SKM-1 (cell line): ENCODE data around the gene TMEM169.
"Not testable (repeated sequence)": the region's sequence is repeated elsewhere in the genome, so short reads cannot be mapped to it uniquely, and the experiment has no call there.

Source experiments
- DNase-seq: peaks from one replicate; lab custom pipeline; 2025; ENCODE audit not compliant: unreplicated experiment; lab: John Stamatoyannopoulos, UW

Gene TMEM169

DNA sequence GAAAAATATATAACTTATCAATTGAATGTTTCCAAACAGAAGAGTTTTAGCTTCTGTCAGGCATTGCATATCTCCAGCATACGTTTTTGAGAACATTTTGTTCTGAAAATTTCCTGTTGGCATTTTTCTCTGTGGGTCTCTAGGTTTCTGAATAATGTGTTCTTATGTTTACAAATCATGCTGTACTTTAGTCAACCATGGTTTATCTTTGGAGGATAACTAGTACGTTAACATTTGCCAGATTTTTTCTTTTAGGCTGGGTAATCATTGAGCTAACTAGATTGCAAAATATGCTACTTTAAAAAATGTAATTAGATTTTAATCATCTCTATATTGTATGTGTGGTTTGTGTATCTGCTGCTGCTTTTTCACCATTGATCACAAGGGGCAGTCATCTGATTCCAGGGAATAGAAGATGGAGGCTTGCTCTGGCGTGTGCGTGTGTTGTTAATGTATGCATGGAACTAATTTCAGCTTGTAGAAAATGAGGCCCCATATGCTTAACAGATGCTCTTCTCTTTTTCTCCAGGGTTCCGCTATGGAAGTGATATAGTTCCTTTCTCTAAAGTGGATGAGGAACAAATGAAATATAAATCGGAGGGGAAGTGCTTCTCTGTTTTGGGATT is 48.7 kb downstream of the TMEM169 start:
- DNase-seq = no peak

DNA sequence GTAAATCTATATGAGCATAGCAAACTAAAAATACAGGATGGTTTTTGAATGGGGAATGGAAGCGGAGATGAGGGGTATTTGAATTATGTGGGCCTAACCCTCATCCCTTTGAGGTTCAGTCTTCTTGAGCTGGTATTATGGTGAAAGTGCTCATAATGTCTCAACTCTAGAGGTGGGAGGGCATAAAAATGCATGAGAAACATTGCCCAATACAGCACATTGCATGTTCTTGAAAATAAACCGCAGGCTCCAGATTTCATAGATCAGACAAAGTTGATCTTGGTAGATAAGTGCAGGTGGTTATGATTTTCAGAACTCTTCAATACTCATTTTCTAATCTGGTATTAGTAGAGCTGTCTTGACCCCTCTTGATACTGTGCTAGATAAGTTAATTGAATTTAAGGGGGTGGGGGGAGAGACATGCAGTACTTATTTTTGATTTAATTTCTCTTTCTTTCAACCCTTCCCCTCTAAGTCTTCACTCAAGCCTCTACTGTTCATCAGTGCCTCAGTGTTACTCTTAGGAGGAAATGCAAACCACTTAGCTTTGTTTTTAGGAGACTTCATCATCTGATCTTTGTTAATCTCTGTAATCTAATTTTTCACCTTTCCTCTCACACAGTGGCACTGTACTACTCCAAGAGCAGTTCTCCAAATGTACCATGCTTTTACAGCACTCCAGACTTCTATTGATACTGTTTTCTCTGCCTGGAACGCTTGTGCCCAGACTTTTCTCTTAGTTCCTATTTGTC is 49.6 kb downstream of the TMEM169 start:
- DNase-seq = no peak

DNA sequence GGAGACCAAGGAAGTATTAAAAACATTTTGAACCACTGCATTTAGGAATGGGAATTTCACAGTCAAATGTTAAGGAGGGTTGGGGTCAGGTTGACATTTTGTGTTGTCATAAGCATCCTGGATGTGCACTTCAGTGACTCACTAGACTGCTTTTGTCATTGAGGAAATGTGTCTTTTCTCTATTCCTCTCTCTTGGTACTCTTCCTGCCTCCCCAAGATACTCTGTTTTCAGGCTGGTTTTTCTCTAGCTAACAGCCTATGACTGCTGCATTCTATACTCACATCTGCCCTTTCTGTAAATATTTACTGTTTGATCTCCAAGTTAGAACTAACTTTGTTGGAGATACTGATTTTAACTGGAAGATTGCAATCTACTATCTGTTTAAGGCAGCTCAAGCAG is 50.9 kb downstream of the TMEM169 start:
- no peak for DNase-seq

DNA sequence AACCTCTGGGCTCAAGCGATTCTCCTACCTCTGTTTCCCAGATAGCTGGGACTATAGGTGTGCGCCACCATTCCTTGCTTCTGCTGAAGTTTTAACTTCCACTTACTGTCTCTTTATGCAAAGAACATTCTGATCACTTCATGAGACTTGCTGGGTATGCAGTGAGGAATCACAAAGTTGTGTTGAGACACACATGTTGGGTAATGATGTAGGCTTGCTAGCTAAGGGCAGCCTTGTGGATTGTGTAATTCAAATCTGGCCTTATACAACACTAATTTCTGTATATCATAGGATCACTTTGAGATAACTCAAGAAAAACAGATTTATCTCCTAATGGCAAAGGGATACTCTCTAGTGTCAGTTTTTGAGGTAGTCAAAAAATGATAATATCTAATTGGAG is 51.7 kb downstream of the TMEM169 start:
- DNase-seq = no peak

DNA sequence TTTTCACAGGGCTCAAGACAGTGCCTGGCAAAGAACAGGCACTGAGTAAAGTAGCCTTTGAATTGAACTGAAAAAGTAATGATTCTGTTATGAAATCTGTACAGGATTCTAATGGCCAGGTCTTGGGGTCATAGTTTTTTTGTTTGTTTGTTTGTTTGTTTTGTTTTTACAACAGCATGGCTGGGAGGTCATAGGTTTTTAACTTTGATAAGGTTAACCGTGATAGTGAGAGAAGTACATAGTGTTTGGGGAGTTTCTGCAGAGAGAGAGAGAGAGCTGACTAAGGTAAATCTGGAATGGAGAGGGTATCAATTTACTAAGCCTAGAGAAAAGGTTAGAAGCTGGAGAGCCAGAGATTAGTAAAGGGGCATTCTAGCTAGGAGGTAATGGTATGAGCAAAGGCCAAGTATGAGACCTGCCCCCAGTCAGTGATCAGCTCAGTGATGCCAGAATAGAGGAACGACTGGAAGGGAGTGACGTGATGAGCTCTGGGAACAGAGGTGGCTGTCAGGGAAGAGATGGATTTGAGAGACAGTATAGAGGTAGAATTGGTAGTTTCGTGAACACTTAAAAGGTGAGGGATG is 53.3 kb downstream of the TMEM169 start:
- no peak for DNase-seq

DNA sequence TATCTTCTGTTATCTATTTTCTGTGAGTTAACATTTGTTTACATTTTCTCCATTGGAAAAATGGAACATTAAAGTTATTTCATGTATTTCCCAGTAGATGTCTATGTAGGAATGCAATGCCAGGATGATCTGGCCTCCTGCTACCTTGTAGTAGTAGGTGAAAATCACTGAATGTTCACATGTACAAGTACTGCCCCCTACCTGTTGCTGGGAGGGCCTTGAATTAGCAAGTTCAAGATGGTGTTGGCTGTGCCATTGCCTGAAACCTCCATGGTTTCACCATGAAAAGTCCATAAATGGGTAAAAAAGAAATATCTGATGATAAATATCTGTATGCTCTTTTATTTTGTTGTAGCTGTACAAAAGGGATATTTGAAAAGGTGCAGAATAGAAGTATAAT is 58.2 kb downstream of the TMEM169 start:
- no peak for DNase-seq

DNA sequence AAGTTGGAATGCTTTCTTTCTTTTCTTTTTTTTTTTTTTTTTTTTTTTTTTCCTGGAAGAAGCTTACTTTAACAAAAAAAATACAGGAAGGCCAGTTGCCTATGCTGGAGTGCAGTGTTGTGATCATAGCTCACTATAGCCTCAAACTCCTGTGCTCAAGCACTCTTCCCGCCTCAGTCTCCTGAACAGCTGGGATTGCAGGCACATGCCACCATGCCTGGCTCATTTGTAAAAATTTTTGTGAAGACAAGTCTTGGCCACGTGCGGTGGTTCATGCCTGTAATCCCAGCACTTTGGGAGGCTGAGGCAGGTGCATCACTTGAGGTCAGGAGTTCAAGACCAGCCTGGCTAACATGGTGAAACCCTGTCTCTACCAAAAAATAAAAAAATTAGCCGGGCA is 59.8 kb downstream of the TMEM169 start:
- DNase-seq = not testable (repeated sequence)

DNA sequence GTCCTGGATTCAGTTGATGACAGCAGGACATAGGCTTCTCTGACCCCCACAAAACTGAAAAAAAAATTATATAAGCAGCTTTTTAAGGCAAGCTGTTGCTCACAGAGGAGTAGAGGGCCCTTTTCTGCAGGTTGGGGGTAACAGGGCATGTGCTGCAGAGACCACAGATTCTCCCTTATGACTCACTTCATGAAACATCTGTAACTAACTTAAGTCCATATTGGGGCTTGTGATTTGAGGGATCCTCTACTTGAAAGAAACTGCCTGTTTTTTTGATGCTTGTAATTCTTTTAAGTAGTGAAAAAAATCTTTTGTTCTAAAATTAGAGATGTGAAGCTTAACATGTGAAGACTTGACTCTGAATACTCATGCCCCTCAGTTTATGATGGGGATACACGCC is 60.8 kb downstream of the TMEM169 start:
- no peak for DNase-seq

DNA sequence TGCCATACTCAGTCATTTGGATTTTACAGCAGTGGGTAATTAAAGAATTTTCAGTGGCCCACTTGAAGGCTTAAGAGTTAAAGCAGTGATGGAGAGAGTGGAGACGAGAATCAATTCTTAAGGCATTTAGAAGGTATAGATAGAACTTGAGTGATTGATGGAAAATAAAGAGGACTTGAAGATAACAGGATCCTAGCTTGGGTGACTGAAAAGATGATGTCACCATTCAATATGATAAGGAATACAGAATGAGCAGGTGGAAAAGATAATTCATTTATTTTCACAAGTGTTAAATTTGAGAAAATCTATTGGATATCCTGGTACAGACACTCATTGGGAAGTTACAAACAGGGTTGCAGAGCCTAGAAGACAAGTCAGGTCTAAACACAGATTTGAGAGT is 62.7 kb downstream of the TMEM169 start:
- DNase-seq = no peak

DNA sequence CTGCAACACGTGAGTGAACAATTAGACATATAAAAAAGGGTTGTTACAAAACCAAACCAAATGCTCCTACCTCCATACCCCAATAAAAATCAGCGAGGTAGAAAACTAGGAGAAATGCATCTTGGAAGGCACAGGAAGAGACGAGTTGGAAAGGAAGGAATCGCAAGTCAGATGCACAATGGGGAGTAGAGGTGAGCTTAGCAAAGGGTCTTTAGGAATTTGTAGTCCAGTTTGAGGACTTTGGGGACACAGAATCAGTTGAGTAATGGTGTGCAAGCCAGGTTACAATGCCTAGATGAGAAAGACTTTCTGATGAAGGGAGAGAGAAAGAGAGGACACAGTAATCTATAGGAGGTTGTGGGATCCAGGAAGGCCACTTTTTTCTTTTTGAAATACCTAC is 63.1 kb downstream of the TMEM169 start:
- no peak for DNase-seq

DNA sequence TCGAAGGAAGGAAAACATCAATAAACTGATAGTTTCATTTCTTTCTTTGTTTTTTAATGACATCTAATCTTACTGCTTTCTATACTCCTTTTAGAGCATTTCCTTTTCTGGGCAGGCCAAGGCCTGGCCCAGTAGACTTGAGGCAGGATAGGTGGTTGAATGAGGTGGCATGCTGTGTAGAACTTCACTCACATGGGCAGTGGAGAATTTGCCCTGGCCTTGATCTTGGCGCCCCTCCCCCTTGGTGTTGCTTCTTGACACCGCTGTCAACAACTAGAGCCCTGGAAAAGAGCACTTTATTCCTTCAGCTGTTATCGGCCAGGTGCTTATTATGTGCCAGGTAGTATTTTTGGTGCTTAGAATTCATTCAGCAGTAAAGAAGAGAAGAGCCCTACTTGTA is 64.9 kb downstream of the TMEM169 start:
- DNase-seq = no peak

DNA sequence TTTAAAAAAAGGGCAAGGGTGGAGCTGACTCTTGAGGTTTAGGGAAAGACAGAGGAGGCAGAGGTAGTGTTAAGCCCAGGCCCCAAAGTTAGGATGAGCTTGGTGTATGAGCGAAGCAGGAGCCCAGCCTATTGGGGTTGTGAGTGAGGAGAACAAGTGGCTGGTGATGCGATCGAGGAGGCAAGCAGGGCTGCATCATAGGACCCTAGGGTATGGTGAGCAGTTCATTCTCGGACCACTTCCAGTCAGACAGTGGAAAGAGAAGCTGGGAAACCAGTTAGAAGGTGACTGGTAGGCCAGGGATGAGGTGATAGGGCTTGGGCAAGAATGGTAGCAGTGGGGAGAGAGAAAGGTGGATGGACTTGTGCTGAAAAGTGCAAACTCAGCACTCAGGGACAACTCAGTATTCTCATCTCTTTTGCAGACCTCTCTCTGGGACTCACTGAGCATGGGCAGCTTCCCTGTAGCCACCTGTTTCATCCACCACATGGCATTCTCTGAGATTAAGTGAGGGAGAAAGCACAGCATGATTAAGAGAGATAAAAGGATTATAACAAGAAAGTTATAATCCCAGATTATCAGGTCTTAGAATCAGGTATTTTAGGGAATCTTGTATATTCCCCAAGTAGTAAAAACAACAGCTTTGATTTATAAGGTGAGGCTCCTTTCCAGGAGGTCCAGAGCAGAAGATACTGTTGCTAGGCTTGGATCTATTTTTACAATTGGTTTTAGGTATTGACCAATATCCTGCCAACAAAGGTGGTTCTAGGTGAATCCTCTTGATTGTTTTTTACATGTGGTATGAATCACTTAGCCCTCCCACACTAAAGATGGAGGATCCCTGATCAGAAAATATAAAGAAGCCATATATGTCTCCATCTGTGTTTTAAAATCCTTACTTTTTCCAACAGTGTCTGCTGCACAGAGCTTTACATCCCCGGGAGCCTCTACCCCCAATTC is 65.7 kb downstream of the TMEM169 start:
- no peak for DNase-seq

DNA sequence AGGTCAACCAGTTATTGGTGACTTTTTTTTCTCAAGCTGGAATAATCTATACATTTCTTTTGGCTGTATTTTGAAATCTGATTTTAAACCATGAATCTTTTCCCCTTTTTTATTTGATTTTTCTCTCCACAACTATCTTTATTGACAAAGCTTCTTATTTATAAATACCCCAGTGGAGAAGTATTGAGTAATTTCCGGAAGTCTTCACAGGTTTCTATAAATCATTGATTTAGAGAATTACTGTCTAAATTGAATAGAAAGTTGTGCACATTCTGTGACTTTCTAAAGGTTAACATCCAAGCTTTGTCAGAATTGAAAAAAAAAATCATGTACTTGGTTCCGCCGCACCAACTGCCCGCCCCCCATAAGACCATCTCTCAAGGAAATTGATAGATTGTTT is 67.3 kb downstream of the TMEM169 start:
- no peak for DNase-seq

DNA sequence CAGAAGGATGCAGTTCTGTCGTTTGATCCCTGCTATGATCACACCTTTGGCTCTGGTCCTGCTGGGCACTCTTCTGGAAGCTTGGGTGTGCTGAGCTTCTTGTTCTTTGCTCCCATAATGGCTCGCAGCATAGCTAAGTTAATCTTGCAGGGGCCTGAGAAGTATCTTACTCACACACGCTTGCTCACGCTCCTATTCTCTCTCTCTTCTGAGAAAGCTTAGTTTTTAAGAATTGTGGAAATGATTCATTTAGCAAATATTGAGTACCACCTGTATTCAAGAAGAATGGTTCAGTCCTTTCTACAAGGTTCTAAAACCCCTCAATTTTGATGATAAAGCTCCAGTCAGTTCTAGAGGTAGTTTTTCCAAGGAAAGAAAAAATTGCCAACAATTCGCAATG is 68.0 kb downstream of the TMEM169 start:
- DNase-seq = no peak

DNA sequence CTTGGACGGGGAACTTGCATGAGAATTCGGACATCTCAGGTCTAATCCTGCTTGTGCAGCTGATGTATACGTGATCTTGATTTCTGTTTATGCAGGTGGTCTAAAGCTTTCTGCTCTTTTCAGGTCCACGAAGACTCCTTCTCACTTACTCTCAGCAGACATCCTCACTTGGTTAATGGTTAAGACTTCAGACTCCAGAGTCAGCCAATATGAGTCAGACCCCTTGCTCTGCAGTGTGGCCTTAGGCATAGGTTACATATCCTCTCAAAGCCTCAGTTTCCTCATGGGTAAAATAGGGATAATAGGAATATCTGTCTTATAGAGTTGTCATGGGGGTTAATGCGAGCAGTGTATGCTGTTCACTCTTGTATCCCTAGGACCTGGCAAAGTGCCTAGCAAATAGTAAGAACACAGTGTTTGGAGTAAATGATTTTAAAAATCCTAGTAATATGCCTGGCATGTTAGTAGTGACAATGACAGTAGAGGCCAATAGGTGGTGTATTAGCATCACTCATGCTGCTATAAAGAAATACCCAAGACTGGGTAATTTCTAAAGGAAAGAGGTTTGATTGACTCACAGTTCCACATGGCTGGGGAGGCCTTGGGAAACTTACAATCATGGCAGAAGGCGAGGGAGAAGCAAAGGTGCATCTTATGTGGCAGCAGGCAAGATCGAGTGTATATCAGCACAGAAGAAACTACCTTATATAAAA is 69.8 kb downstream of the TMEM169 start:
- DNase-seq = no peak
